Stomach (tissue), 4 donors: Measurements from ENCODE around the gene PTOV1.

Experiments
- CTCF ChIP-seq, 7 experiments: fragments of 450-650 bp in 4 of 7; fragments of 200-600 bp in 3 of 7; sonication (generic) in 3 of 7; IDR thresholded peaks; one replicate each; pipeline ENCODE4 v1.5.1; 2016 to 2019; ENCODE audit warnings: antibody characterized with exemption in 7 of 7, control low read depth in 2 of 7, mild to moderate bottlenecking in 1 of 7
- POLR2A ChIP-seq, 4 donors: fragments of 450-650 bp; IDR thresholded peaks; one replicate each; pipeline ENCODE4 v1.6.1; 2016; ENCODE audit warnings: antibody characterized with exemption in 4 of 4, control low read depth in 2 of 4, mild to moderate bottlenecking in 1 of 4, moderate library complexity in 1 of 4
- POLR2AphosphoS5 ChIP-seq, 3 donors: sonication (generic); formaldehyde crosslinking; IDR thresholded peaks; one replicate each; pipeline ENCODE4 v1.6.1; 2016; ENCODE audit warnings: antibody characterized with exemption in 3 of 3

GRCh38 chr19:49870309-49870901 is 19.4 kb downstream of the PTOV1 start:
- TF ChIP-seq POLR2AphosphoS5 (IDR thresholded peaks at IDR 0.05) (no peak), POLR2A (IDR thresholded peaks at IDR 0.05) (no peak), CTCF (IDR thresholded peaks at IDR 0.05) (no peak)
